Activated CD8-positive, alpha-beta T cell treated with anti-CD3 and anti-CD28 coated beads for 36 hours (primary cell): ENCODE measurements around the gene ARMH3. TPM values are rescaled to one million over a fixed set of nuclear protein-coding genes. Genes with fewer than 3 reads are reported as not detected.

Experiments
- ATAC-seq: fragments of 200-7000 bp; cut with Tn5 transposase; one replicate; pipeline ENCODE4 v1.10.0; 2021; ENCODE audit warnings: mild to moderate bottlenecking, moderate library complexity
- CTCF ChIA-PET: fragments of 350-600 bp; sonication (Branson Sonifier 250); formaldehyde crosslinking; loops from one replicate; lab custom pipeline; 2021; ENCODE audit warnings: antibody characterized with exemption; lab: Charles Lee
- POLR2A ChIA-PET: fragments of 350-600 bp; sonication (Branson Sonifier 250); formaldehyde crosslinking; loops from one replicate; lab custom pipeline; 2021; ENCODE audit warnings: antibody characterized with exemption; lab: Charles Lee
- DNase-seq: peaks from one replicate; pipeline ENCODE4 v3.0.0-alpha.2; 2020
- H3K27ac Mint-ChIP-seq: one replicate; pipeline ENCODE4 v1.8.0; 2021; ENCODE audit warnings: mild to moderate bottlenecking, mixed read lengths
- H3K27me3 Mint-ChIP-seq: one replicate; pipeline ENCODE4 v1.8.0; 2021; ENCODE audit warnings: mixed read lengths
- H3K36me3 Mint-ChIP-seq: one replicate; pipeline ENCODE4 v1.8.0; 2021; ENCODE audit warnings: low read depth, mixed read lengths
- H3K4me1 Mint-ChIP-seq: one replicate; pipeline ENCODE4 v1.8.0; 2021; ENCODE audit warnings: low read depth, mixed read lengths
- H3K4me3 Mint-ChIP-seq: one replicate; pipeline ENCODE4 v1.8.0; 2021; ENCODE audit warnings: mild to moderate bottlenecking, moderate library complexity, mixed read lengths
- H3K9me3 Mint-ChIP-seq: one replicate; pipeline ENCODE4 v1.8.0; 2021; ENCODE audit warnings: mixed read lengths
- CTCF ChIP-seq: fragments of 200-600 bp; IDR thresholded peaks from one replicate; pipeline ENCODE4 v1.8.0; 2022; ENCODE audit warnings: antibody characterized with exemption, mild to moderate bottlenecking
- intact Hi-C: fragments of 100-400 bp; cut with micrococcal nuclease; formaldehyde crosslinking; loops from one replicate; pipeline ENCODE4 v1.10.0; 2022
- total RNA-seq, 2 experiments: library from RNA; stranded (reverse); gene quantifications; one replicate each; pipeline ENCODE4 v1.2.3, GENCODE V29; 2021

The ARMH3 gene
- total RNA-seq, 2 experiments from 2014 or later = 16.2 to 18.4 TPM

GRCh38 chr10:101902032-101902819 is 153.7 kb downstream of the ARMH3 start:
- Mint-ChIP-seq H3K36me3 (no peaks in the 10 kb centered on the region), H3K9me3 (no peaks in the 10 kb centered on the region), H3K27ac (no peak overlapping the region), H3K27me3 (no peaks in the 10 kb centered on the region), H3K4me1 (peaks cover 25% of the 10 kb centered on the region), H3K4me3 (no peak overlapping the region)
- ATAC-seq (no peak), DNase-seq (no peak)
- POLR2A ChIA-PET = no interaction called here
- CTCF ChIA-PET = interaction anchor here (1.0 to 3.2 kb wide), 2 partner anchors 12 to 28 kb away, joined by 4 to 13 read pairs; no protein-coding TSS in a partner anchor
- no peak for TF ChIP-seq CTCF
- intact Hi-C loops = no loop called here

DNA sequence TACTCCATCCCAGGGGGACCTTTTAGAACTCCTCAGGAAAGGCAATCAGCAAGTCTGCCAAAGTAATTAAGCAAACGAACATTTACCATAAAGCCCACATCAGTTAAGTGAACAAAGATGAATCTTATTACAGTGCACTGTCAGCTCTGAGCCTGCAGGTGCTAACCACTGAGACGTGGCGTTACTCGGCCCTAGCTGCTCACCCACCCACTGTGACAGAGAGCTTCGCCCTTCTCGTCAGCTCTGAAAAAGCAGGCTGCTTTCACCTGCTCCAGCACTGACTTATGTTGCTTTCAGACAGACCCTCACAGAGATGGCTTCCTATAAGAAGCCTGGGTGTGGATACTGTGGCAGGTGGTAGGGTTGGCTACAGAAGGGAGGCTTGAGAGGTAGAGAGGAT is 154.6 kb downstream of the ARMH3 start:
- Mint-ChIP-seq H3K27ac (no peak overlapping the region), H3K4me3 (no peak overlapping the region), H3K9me3 (no peaks in the 10 kb centered on the region), H3K36me3 (no peaks in the 10 kb centered on the region), H3K27me3 (no peaks in the 10 kb centered on the region), H3K4me1 (peaks cover 23% of the 10 kb centered on the region)
- intact Hi-C loops = no loop called here
- POLR2A ChIA-PET = no interaction called here
- peak; percentile 33 for ATAC-seq
- CTCF ChIA-PET = interaction anchor here (1.0 kb wide), 1 partner anchor 27 kb away, joined by 4 read pairs; no protein-coding TSS in a partner anchor
- TF ChIP-seq CTCF = no peak
- no peak for DNase-seq

- Mint-ChIP-seq H3K4me1 (peaks cover 15% of the 10 kb centered on the region), H3K27ac (no peak overlapping the region), H3K9me3 (no peaks in the 10 kb centered on the region), H3K4me3 (no peak overlapping the region), H3K27me3 (no peaks in the 10 kb centered on the region), H3K36me3 (peaks cover 2% of the 10 kb centered on the region)
- ChIA-PET CTCF (interaction anchor here (0.6 to 3.1 kb wide), 5 partner anchors 8 to 175 kb away, joined by 3 to 22 read pairs (median 10); no protein-coding TSS in a partner anchor), POLR2A (no interaction called here)
- ATAC-seq = no peak
- no peak for TF ChIP-seq CTCF
- intact Hi-C loops = no loop called here
- no peak for DNase-seq
Measured at GRCh38 chr10:101897633-101898032, 158.3 kb downstream of the ARMH3 start.

DNA sequence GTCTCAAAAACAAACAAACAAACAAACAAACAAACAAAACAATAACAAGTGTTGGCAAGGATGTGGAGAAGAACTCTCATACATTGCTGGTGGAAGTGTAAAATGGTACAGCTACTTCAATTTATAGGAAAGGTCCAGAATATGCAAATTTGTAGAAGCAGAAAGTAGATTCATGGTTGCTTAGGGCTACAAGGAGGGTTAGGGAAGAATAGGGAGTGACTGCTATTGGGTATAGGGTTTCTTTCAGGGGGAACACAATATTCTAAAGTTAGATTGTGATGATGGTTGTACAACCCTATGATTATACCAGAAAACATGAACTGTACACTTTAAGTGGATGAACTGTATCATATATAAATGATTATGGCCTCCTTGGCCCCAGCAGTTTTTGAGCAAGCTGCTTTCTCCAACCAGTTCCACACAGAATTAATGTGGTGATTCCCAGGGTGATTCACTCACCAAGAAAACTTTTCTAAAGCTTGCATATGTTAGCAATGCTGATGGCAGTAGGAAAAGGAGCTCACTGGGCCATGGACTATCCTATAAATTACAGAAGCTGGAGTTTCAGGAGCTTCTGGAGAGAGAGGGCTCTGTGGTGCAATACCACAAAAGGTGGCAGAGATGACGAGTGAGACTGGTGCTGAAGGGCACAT is 159.6 kb downstream of the ARMH3 start:
- Mint-ChIP-seq H3K4me3 (no peak overlapping the region), H3K36me3 (peaks cover 2% of the 10 kb centered on the region), H3K27ac (peak overlapping the region; percentile 34), H3K27me3 (no peaks in the 10 kb centered on the region), H3K4me1 (peaks cover 12% of the 10 kb centered on the region), H3K9me3 (no peaks in the 10 kb centered on the region)
- ATAC-seq = no peak
- POLR2A ChIA-PET = interaction anchor here (0.9 kb wide), 1 partner anchor 118 kb away, joined by 3 read pairs; no protein-coding TSS in a partner anchor
- no peak for TF ChIP-seq CTCF
- intact Hi-C loops = no loop called here
- DNase-seq = no peak
- CTCF ChIA-PET = interaction anchor here (0.9 to 3.1 kb wide), 4 partner anchors 8 to 177 kb away, joined by 3 to 22 read pairs (median 8); no protein-coding TSS in a partner anchor
